ENCODE data around the gene UBE2G1. TPM values are rescaled to one million over a fixed set of nuclear protein-coding genes. Genes with fewer than 3 reads are reported as not detected.

UBE2G1 gene
- total and polyA plus RNA-seq, 2 of the 13 experiments (the other 11 are each of a cell fraction or from before 2014, with no cell fraction given) = 27.9 to 42.6 TPM

GRCh38 chr17:4365103-4365627, 1.3 kb downstream of the UBE2G1 start (continued):
- TF ChIP-seq SOX13 (IDR thresholded peaks at IDR 0.05) = no peak
- peak in 1 of 2 experiments; percentile 41; a peak in 1 of 4 replicates for TF ChIP-seq SOX13 (CRISPR knock-in tag; conservative IDR thresholded peaks at IDR 0.05 in 1 of 2, IDR thresholded peaks at IDR 0.05 in 1 of 2)
- 0 out of 2 replicates have a peak, but pooled peaks have one; percentile 21 for TF ChIP-seq ZNF264 (CRISPR knock-in tag; IDR thresholded peaks at IDR 0.05)
- peak; percentile 31; the same call in 1 of the 2 replicates for TF ChIP-seq ZNF501 (CRISPR knock-in tag; IDR thresholded peaks at IDR 0.05)
- TF ChIP-seq, protein P1, sequence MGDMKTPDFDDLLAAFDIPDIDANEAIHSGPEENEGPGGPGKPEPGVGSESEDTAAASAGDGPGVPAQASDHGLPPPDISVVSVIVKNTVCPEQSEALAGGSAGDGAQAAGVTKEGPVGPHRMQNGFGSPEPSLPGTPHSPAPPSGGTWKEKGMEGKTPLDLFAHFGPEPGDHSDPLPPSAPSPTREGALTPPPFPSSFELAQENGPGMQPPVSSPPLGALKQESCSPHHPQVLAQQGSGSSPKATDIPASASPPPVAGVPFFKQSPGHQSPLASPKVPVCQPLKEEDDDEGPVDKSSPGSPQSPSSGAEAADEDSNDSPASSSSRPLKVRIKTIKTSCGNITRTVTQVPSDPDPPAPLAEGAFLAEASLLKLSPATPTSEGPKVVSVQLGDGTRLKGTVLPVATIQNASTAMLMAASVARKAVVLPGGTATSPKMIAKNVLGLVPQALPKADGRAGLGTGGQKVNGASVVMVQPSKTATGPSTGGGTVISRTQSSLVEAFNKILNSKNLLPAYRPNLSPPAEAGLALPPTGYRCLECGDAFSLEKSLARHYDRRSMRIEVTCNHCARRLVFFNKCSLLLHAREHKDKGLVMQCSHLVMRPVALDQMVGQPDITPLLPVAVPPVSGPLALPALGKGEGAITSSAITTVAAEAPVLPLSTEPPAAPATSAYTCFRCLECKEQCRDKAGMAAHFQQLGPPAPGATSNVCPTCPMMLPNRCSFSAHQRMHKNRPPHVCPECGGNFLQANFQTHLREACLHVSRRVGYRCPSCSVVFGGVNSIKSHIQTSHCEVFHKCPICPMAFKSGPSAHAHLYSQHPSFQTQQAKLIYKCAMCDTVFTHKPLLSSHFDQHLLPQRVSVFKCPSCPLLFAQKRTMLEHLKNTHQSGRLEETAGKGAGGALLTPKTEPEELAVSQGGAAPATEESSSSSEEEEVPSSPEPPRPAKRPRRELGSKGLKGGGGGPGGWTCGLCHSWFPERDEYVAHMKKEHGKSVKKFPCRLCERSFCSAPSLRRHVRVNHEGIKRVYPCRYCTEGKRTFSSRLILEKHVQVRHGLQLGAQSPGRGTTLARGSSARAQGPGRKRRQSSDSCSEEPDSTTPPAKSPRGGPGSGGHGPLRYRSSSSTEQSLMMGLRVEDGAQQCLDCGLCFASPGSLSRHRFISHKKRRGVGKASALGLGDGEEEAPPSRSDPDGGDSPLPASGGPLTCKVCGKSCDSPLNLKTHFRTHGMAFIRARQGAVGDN (CRISPR knock-in tag; IDR thresholded peaks at IDR 0.05) = peak; percentile 67
- TF ChIP-seq ZNF263 (CRISPR knock-in tag; IDR thresholded peaks at IDR 0.05) = peak; percentile 34; the same call in 1 of the 2 replicates
- no peak; the same call in 1 of the 2 replicates for TF ChIP-seq ATF7-NPFF (CRISPR knock-in tag; IDR thresholded peaks at IDR 0.05; ENCODE audit: low read depth)
- no peak for TF ChIP-seq ZNF180 (CRISPR knock-in tag; IDR thresholded peaks at IDR 0.05; ENCODE audit: borderline replicate concordance, low read depth)
- TF ChIP-seq RBFOX2 (IDR thresholded peaks at IDR 0.05; ENCODE audit: low read depth, low read length) = peak; percentile 54; the same call in 1 of the 2 replicates
- TF ChIP-seq, protein P2, sequence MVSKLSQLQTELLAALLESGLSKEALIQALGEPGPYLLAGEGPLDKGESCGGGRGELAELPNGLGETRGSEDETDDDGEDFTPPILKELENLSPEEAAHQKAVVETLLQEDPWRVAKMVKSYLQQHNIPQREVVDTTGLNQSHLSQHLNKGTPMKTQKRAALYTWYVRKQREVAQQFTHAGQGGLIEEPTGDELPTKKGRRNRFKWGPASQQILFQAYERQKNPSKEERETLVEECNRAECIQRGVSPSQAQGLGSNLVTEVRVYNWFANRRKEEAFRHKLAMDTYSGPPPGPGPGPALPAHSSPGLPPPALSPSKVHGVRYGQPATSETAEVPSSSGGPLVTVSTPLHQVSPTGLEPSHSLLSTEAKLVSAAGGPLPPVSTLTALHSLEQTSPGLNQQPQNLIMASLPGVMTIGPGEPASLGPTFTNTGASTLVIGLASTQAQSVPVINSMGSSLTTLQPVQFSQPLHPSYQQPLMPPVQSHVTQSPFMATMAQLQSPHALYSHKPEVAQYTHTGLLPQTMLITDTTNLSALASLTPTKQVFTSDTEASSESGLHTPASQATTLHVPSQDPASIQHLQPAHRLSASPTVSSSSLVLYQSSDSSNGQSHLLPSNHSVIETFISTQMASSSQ (IDR thresholded peaks at IDR 0.05; ENCODE audit: low read depth) = no peak
- TF ChIP-seq, protein P2 (CRISPR knock-in tag; IDR thresholded peaks at IDR 0.05; ENCODE audit: borderline replicate concordance) = no peak
- TF ChIP-seq HES4 (CRISPR knock-in tag; IDR thresholded peaks at IDR 0.05; ENCODE audit: borderline replicate concordance) = no peak
- TF ChIP-seq, protein P3, sequence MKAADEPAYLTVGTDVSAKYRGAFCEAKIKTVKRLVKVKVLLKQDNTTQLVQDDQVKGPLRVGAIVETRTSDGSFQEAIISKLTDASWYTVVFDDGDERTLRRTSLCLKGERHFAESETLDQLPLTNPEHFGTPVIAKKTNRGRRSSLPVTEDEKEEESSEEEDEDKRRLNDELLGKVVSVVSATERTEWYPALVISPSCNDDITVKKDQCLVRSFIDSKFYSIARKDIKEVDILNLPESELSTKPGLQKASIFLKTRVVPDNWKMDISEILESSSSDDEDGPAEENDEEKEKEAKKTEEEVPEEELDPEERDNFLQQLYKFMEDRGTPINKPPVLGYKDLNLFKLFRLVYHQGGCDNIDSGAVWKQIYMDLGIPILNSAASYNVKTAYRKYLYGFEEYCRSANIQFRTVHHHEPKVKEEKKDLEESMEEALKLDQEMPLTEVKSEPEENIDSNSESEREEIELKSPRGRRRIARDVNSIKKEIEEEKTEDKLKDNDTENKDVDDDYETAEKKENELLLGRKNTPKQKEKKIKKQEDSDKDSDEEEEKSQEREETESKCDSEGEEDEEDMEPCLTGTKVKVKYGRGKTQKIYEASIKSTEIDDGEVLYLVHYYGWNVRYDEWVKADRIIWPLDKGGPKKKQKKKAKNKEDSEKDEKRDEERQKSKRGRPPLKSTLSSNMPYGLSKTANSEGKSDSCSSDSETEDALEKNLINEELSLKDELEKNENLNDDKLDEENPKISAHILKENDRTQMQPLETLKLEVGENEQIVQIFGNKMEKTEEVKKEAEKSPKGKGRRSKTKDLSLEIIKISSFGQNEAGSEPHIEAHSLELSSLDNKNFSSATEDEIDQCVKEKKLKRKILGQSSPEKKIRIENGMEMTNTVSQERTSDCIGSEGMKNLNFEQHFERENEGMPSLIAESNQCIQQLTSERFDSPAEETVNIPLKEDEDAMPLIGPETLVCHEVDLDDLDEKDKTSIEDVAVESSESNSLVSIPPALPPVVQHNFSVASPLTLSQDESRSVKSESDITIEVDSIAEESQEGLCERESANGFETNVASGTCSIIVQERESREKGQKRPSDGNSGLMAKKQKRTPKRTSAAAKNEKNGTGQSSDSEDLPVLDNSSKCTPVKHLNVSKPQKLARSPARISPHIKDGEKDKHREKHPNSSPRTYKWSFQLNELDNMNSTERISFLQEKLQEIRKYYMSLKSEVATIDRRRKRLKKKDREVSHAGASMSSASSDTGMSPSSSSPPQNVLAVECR (CRISPR knock-in tag; IDR thresholded peaks at IDR 0.05; ENCODE audit: borderline replicate concordance) = peak; percentile 47; the same call in 1 of the 2 replicates
- 0 out of 2 replicates have a peak, but pooled peaks have one; percentile 16 for TF ChIP-seq ARNT2 (CRISPR knock-in tag; IDR thresholded peaks at IDR 0.05; ENCODE audit: low read depth)
- peak; percentile 27 for TF ChIP-seq DBP (CRISPR knock-in tag; IDR thresholded peaks at IDR 0.05; ENCODE audit: not compliant biosample characterization)

All from HepG2 (cell line).